GM12878 (cell line): Measurements from ENCODE around the gene MYO15A. TPM values are rescaled to one million over a fixed set of nuclear protein-coding genes. Genes with fewer than 3 reads are reported as not detected.

Source experiments
- ATAC-seq: fragments of 200-7000 bp; cut with Tn5 transposase; 3 replicates; pipeline ENCODE4 v1.9.1; 2020; ENCODE audit warnings: mild to moderate bottlenecking, moderate library complexity
- BruUV-seq: library from RNA; stranded (reverse); fragments of 400-500 nt; replicated peaks from 2 replicates; lab custom pipeline; 2021; lab: Mats Ljungman, UMichigan
- CTCF ChIA-PET: fragments of 300-600 bp; sonication (Branson Sonifier 250); formaldehyde crosslinking; extraction: SDS; loops from one replicate; lab custom pipeline; 2021; ENCODE audit warnings: inconsistent platforms; lab: Yijun Ruan, JAX
- POLR2A ChIA-PET: fragments of 350-600 bp; formaldehyde crosslinking; extraction: SDS; loops from one replicate; lab custom pipeline; 2021; ENCODE audit warnings: inconsistent platforms; lab: Charles Lee
- RAD21 ChIA-PET: fragments of 300-600 bp; sonication (Branson Sonifier 250); formaldehyde crosslinking; loops from one replicate; lab custom pipeline; 2023; ENCODE audit warnings: antibody characterized with exemption; ENCODE audit not compliant: unreplicated experiment; lab: Charles Lee
- SMC1A ChIA-PET: fragments of 300-600 bp; sonication (Branson Sonifier 250); formaldehyde crosslinking; loops from one replicate; lab custom pipeline; 2023; ENCODE audit not compliant: unreplicated experiment, uncharacterized antibody; lab: Charles Lee
- DNase-seq: peaks from one replicate; pipeline ENCODE4 v3.0.0-alpha.2; 2011; ENCODE audit warnings: low read depth, low spot score
- FAIRE-seq: peaks from 3 replicates; lab custom pipeline; 2011; peaks lifted over from hg19 to GRCh38; lab: Jason Lieb, UNC
- H2AFZ ChIP-seq: 2 replicates; pipeline ENCODE4 v1.6.0; 2011; ENCODE audit warnings: low read depth, low read length, control low read depth; ENCODE audit not compliant: control insufficient read depth
- H3K27ac ChIP-seq: 2 replicates; pipeline ENCODE4 v1.5.1; 2011; ENCODE audit warnings: control low read depth; ENCODE audit not compliant: control insufficient read depth, insufficient read depth
- H3K27me3 ChIP-seq, 2 experiments: replicated peaks in 1 of 2; 2 replicates each; pipeline versions ENCODE4 v1.6.0 to v1.6.1; 2011; ENCODE audit warnings: low read length in 1 of 2; ENCODE audit not compliant: control insufficient read depth in 2 of 2, insufficient read depth in 2 of 2
- H3K36me3 ChIP-seq, 2 experiments: 2 replicates each; pipeline ENCODE4 v1.5.1; 2011; ENCODE audit warnings: low read length in 1 of 2; ENCODE audit not compliant: control insufficient read depth in 2 of 2, insufficient read depth in 2 of 2
- H3K4me1 ChIP-seq: 2 replicates; pipeline ENCODE4 v1.6.1; 2011; ENCODE audit warnings: mild to moderate bottlenecking, low read length, moderate library complexity, mixed read lengths; ENCODE audit not compliant: control insufficient read depth, insufficient read depth
- H3K4me2 ChIP-seq: 2 replicates; pipeline ENCODE4 v1.6.0; 2011; ENCODE audit warnings: control low read depth; ENCODE audit not compliant: control insufficient read depth, insufficient read depth
- H3K4me3 ChIP-seq: fragments of 200-600 bp; sonication (generic); 2 replicates; pipeline ENCODE4 v1.5.1; 2016
- H3K79me2 ChIP-seq: 2 replicates; pipeline ENCODE4 v1.6.0; 2011; ENCODE audit warnings: low read length; ENCODE audit not compliant: control insufficient read depth, insufficient read depth
- H3K9ac ChIP-seq: 2 replicates; pipeline ENCODE4 v1.8.0; 2011; ENCODE audit warnings: low read length, control low read depth, mixed read lengths; ENCODE audit not compliant: control insufficient read depth, insufficient read depth
- H3K9me3 ChIP-seq: replicated peaks from 3 replicates; pipeline ENCODE4 v1.5.1; 2011; ENCODE audit warnings: mild to moderate bottlenecking, low read length; ENCODE audit not compliant: control insufficient read depth, insufficient read depth
- H4K20me1 ChIP-seq: 2 replicates; pipeline ENCODE4 v1.6.0; 2011; ENCODE audit not compliant: control insufficient read depth, insufficient read depth
- CREB1 ChIP-seq: IDR thresholded peaks from 2 replicates; pipeline ENCODE4 v1.6.1; 2012; ENCODE audit warnings: low read depth, mild to moderate bottlenecking, inconsistent platforms
- FOS ChIP-seq: IDR thresholded peaks from 3 replicates; pipeline ENCODE4 v1.6.1; 2011; ENCODE audit warnings: borderline replicate concordance; ENCODE audit not compliant: insufficient read length; ENCODE audit errors: extremely low read depth
- MEF2B ChIP-seq: fragments of 450-650 bp; IDR thresholded peaks from 2 replicates; pipeline ENCODE4 v1.6.1; 2018; ENCODE audit warnings: mild to moderate bottlenecking, moderate library complexity; ENCODE audit not compliant: partially characterized antibody, poor library complexity, severe bottlenecking
- POLR2AphosphoS5 ChIP-seq: IDR thresholded peaks from 2 replicates; pipeline ENCODE4 v1.6.1; 2011; ENCODE audit warnings: mild to moderate bottlenecking, low read length, inconsistent platforms
- ZBED1 ChIP-seq: IDR thresholded peaks from 2 replicates; pipeline ENCODE4 v1.6.1; 2016; ENCODE audit warnings: borderline replicate concordance
- WGBS: methylation state at CpG from one replicate; pipeline ENCODE4 v1.1.6; 2016; ENCODE audit warnings: low lambda C conversion rate; ENCODE audit not compliant: insufficient replicate concordance, insufficient coverage; ENCODE audit errors: missing lambda C conversion rate; 5-methylcytosine and 5-hydroxymethylcytosine counted together
- in situ Hi-C: fragments of 300-500 bp; cut with MboI; formaldehyde crosslinking; loops from 9 replicates; pipeline ENCODE4 v1.14.3; 2018; ENCODE audit warnings: mixed read lengths
- intact Hi-C: fragments of 100-400 bp; cut with micrococcal nuclease; formaldehyde crosslinking; loops from one replicate; pipeline ENCODE4 v1.14.2; 2022; ENCODE audit not compliant: unreplicated experiment
- polyA plus RNA-seq, 11 experiments: library from polyadenylated mRNA; depleted of rRNA in 4 of 11; unstranded in 6 of 11; stranded (reverse) in 5 of 11; fragments of >200 nt; fragmentation: Nextera tagmentation in 4 of 11; fragmentation: Illumina TruSeq in 1 of 11; extraction: Ambion mirVana in 4 of 11; extraction: Trizol in 1 of 11; gene quantifications; 1 replicate in 1 of 11; 2 replicates in 10 of 11; pipeline versions ENCODE4 v1.2.1 to v1.2.3, GENCODE V29; 2011 to 2016; ENCODE audit warnings: inconsistent platforms in 2 of 11, missing spikeins in 2 of 11, low read depth in 1 of 11
- total RNA-seq, 4 experiments: library from RNA; depleted of rRNA in 3 of 4; stranded (reverse); fragments of >200 nt in 3 of 4; fragmentation: Illumina TruSeq in 1 of 4; extraction: Trizol in 1 of 4; gene quantifications; 2 replicates each; pipeline versions ENCODE4 v1.2.1 to v1.2.3, GENCODE V29; 2013 to 2021
- TF ChIP-seq, protein P1 (sequence below), 3 experiments: IDR thresholded peaks in 2 of 3; conservative IDR thresholded peaks in 1 of 3; 2 replicates each; pipeline ENCODE4 v1.5.1; 2011; ENCODE audit warnings: low read depth in 3 of 3, low read length in 3 of 3, mild to moderate bottlenecking in 3 of 3, control low read depth in 2 of 3, moderate library complexity in 2 of 3, inconsistent platforms in 1 of 3, mixed read lengths in 1 of 3; ENCODE audit not compliant: control insufficient read depth in 2 of 3, insufficient read depth in 1 of 3; ENCODE audit errors: extremely low read depth in 1 of 3

Gene MYO15A
- total and polyA plus RNA-seq, 10 of the 15 experiments (the other 5 are each of a cell fraction or from before 2014, with no cell fraction given) = 0.03 to 0.77 (median 0.21) TPM; not detected in 4

DNA sequence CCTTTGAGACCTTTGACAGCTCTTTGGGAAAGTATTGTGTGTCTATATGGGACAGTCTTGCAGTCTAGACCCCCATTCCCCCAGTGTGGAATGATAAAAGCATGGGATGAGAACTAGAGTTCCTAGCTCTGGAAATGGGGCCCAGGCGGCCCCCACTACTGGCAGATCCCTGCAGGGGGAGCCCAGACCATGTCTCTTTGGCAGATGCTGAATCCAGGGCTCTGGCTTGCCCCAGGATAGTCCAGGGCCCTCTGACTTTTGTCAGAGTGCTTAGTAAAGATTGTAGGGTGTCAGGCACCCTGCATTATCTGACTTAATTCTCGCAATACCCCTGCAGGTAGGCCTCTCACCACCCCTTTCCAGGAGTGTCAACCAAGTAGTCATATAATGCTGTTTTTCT, 83.4 kb downstream of the MYO15A start:
- Histone ChIP-seq H2AFZ (no peak overlapping the region), H3K4me3 (no peak overlapping the region), H3K9me3 (no peaks in the 10 kb centered on the region), H4K20me1 (peaks cover 28% of the 10 kb centered on the region), H3K9ac (no peak overlapping the region), H3K79me2 (peaks cover 63% of the 10 kb centered on the region), H3K36me3 (peaks cover 14 to 40% of the 10 kb centered on the region in 2 experiments), H3K4me2 (peak overlapping the region; percentile 75), H3K27ac (no peak overlapping the region), H3K27me3 (no peaks in the 10 kb centered on the region), H3K4me1 (no peaks in the 10 kb centered on the region; the same call in 1 of the 2 replicates)
- peak; percentile 48 for ATAC-seq
- FAIRE-seq = no peak
- TF ChIP-seq MEF2B (no peak), CREB1 (no peak), ZBED1 (no peak), POLR2AphosphoS5 (no peak), FOS (no peak)
- TF ChIP-seq, protein P1, sequence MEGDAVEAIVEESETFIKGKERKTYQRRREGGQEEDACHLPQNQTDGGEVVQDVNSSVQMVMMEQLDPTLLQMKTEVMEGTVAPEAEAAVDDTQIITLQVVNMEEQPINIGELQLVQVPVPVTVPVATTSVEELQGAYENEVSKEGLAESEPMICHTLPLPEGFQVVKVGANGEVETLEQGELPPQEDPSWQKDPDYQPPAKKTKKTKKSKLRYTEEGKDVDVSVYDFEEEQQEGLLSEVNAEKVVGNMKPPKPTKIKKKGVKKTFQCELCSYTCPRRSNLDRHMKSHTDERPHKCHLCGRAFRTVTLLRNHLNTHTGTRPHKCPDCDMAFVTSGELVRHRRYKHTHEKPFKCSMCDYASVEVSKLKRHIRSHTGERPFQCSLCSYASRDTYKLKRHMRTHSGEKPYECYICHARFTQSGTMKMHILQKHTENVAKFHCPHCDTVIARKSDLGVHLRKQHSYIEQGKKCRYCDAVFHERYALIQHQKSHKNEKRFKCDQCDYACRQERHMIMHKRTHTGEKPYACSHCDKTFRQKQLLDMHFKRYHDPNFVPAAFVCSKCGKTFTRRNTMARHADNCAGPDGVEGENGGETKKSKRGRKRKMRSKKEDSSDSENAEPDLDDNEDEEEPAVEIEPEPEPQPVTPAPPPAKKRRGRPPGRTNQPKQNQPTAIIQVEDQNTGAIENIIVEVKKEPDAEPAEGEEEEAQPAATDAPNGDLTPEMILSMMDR (IDR thresholded peaks at IDR 0.05 in 2 of 3, conservative IDR thresholded peaks at IDR 0.05 in 1 of 3; ENCODE audit: control insufficient read depth in 2 of 3, extremely low read depth in 1 of 3, insufficient read depth in 1 of 3, low read depth in 3 of 3, low read length in 3 of 3) = peak; percentile 18 to 49 (median 36); a peak in 4 of 6 replicates
- ChIA-PET SMC1A (no interaction called here), RAD21 (interaction anchor here (4.5 kb wide), 1 partner anchor 51 kb away, joined by 28 read pairs; no protein-coding TSS in a partner anchor), CTCF (interaction anchor here (0.5 to 1.0 kb wide), 4 partner anchors 10 to 129 kb away, joined by 3 to 4 read pairs (median 4); no protein-coding TSS in a partner anchor), POLR2A (interaction anchor here (0.6 to 2.3 kb wide), 2 partner anchors 11 to 181 kb away, joined by 3 to 6 read pairs; no protein-coding TSS in a partner anchor)
- DNase-seq = no peak
- WGBS = 70% methylated on average over 2 of the region's 2 CpGs
- in situ Hi-C loops (no loop called here), intact Hi-C loops (no loop called here)
- no TSS peak for BruUV-seq
